Left colon (tissue), 2 donors: ENCODE results near the gene COMMD10. TPM values are rescaled to one million over a fixed set of nuclear protein-coding genes. Genes with fewer than 3 reads are reported as not detected.
A peak's percentile ranks its signal among the peaks of the same experiment; 100 is the strongest.
"Not testable (repeated sequence)": the region's sequence is repeated elsewhere in the genome, so short reads cannot be mapped to it uniquely, and the experiment has no call there.

Experiments used
- ATAC-seq: fragments of 200-7000 bp; cut with Tn5 transposase; one replicate; pipeline ENCODE4 v1.9.1; 2020; ENCODE audit warnings: mild to moderate bottlenecking, moderate library complexity
- DNase-seq, 2 donors: peaks; one replicate each; pipeline ENCODE4 v3.0.0-alpha.2; 2020
- intact Hi-C, 2 donors: fragments of 100-400 bp; cut with DNase I in 1 of 2; cut with micrococcal nuclease in 1 of 2; formaldehyde crosslinking; loops; one replicate each; pipeline versions ENCODE4 v1.11.2 to v1.14.0; 2022; cut with DNase I, micrococcal nuclease
- long read RNA-seq: library from polyadenylated mRNA; unstranded; transcript quantifications from one replicate; pipeline ENCODE4 v2.0.0, GENCODE V29; 2021
- total RNA-seq, 2 donors: library from RNA; stranded (reverse); fragmentation: NEBNext Ultra II Directional; extraction: Animal tissue kit (Norgen Biotek cat#: 25700); gene quantifications; one replicate each; pipeline ENCODE4 v1.2.1, GENCODE V29; 2021
- donor health status: DM: no; HTN: no; CAD: no.
- donor health status: DM: yes; HTN: yes; CAD: no.

COMMD10 gene
- total RNA-seq, result 10 to 100 TPM; 23.4 to 27.2 TPM
- long read RNA-seq, transcript COMMD10-201 (7 exons, 1,469 nt), result major isoform, 36 of 40 reads
- long read RNA-seq, partial matches to known transcripts, result 1 of 40 reads
- long read RNA-seq, other reads (novel, unspliced or antisense), result 3 of 40 reads

DNA sequence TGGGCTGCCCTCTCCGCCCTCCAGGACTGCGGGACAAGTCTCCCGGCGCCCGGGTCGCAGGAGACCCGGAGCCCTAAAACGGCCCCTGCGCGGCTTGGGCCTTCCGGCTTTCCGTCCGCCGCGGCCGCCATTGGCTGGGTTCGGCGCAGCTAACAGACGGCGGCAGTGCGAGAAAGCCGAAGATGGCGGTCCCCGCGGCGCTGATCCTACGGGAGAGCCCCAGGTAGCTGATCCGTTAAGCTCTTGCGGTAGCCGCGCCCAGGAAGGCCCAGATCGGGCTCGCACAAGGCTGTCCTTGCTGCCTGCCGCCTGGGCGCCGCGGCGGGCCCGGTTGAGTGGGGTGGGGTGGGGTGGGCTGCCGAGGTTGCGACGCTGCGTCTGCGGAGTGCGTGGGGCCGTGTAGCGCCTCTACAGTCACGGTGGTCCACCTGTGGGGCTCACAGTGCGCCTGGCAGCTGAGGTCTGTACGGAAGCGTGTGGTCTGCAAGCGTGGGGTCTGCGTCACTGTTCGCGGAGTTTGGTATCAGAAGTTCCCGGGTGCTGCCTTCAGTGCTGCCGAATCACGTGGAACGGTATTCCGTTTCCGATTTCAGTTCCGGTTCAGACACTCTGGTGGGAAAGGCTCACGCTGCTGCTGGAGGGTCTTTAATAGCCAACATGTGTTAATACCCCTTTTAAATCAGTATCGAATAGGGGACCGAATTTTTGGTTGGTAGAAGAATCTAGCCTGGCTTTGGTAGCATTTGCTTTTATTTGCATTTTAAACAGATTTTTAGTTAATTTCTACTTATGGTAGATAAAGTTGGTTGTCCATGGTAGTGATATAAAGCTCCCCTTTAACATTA, at the start of gene COMMD10:
TSS of gene COMMD10 (plus strand) at position 155 of the 845 bp plus-strand sequence.
- ATAC-seq, result peak; percentile 94
- peak; percentile 72 to 87 for DNase-seq
- intact Hi-C loops, result no loop called here

DNA sequence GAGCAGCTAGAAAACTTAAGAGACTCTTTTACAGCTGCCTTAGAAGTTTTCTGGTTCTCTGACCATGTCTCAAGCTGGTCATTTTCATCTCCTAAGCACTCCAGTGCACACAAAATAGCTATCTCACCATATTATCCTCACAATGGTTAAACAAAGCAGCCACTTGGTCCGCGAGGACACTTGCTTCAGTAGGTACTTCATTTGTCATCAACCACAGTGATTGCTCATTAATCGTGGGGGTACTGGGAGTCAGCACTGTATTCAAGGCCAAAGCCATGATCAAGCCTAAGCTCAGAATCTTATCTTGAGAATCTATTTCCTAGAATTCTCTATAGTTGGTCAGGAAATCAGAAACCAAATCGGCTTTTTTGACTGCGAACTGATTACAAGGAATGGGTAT, 49.7 kb upstream of the COMMD10 start:
- intact Hi-C loops, result no loop called here
- DNase-seq (no peak), ATAC-seq (no peak)

DNA sequence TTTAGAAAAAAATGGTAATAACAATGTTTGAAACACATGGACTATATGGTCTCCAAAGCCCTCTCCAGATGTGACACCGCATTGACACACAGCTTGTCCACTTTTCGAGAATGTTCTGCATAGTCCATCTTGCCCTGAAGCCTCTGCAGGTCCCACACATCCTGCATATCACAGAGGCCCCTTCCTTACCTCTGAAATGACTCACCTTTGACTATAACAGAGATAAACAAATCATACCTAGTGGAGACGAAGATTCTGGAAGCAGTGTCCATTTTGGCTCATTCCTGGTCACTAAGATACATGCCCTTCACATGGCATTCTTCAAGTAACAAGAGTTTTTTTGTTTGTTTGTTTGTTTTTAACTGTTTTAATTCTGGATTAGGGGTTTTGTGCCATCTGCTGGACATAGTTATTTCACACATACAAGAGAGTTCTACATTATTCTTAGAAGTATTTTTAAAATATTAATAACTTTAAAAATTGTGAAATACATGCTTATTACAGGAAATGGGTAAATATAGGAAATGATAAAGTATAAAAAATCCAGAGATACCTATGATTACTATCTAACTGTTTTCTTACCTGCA, 47.5 kb upstream of the COMMD10 start:
- DNase-seq (no peak), ATAC-seq (no peak)
- intact Hi-C loops, result no loop called here

DNA sequence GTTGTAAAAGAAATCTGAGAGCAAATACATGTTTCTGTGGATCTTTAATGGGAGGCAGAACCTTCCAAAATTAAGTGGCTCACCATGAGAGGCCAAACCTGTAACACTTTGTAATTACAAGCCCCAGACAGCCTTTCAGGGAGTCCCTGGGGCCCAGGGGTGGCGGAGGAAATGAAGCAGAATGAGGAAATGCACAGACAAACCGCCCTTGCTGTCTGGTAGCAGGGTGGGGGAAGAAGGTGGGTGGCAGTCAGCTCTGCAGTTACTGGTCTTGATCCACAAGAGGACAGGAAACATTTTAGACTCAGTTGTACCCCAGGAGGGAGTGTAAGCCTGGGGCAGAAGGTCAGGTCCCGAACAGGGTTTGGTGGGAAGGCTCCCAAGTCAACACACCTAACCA, 46.0 kb upstream of the COMMD10 start:
- intact Hi-C loops, result no loop called here
- peak in 1 of 2 donors; percentile 11 for DNase-seq
- ATAC-seq, result no peak

DNA sequence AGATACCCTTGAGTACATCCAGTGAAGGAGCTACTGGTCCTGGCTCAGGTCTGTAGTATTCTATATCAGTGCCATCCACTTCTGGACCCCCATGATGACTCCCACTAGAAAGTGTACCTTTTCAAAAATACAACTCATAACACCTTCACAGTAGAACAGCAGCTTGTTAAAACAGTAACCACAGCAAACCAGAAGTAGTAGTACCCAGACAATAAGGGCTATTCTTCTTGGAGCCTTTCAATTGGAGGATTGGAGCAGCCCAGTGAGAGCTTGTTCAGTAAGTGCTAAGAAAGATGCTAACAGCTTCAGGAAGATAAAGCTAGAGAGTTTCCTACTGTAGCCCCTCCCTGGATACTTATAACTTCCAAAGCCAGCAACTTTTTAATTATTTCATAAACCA, 42.5 kb upstream of the COMMD10 start:
- no peak for DNase-seq
- intact Hi-C loops, result no loop called here
- no peak for ATAC-seq

DNA sequence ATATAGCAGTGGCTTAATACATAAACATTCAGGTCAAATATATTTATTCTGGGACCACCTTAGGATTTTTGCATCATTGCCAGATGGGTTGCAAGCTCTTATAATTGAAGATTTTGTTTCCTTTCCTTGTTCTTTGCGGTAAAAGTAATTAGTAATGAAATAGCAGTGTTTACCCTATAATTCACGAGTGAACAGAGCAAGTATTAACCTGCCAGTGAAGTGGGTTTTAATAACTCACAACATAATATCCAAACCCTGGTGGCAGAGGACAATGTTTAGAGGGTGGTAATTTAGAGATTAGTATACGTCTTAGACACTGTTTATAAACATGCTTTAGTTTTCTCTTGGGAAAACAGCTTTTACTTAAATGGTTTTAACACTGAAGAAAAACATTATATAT, 40.8 kb upstream of the COMMD10 start:
- ATAC-seq (no peak), DNase-seq (no peak)
- intact Hi-C loops, result no loop called here

DNA sequence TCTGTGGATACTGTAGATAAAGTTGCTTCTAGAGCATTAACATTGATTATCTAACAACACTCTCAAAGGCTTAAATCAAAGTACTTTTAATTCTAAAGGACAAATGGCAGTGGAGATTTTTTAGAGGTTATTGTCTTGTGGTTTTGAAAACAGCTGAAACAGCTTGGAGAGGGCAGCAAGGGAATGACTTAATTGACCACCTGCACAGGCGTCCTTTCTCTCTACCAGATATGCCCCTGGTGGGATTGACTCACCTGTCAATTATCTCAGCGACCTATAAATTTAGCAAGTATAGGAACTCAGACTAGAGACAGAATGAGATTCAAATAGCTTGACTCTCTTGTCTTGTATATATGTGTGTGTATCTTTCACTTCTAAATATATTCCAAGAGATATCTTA, 39.0 kb upstream of the COMMD10 start:
- DNase-seq (no peak), ATAC-seq (no peak)
- intact Hi-C loops, result no loop called here

DNA sequence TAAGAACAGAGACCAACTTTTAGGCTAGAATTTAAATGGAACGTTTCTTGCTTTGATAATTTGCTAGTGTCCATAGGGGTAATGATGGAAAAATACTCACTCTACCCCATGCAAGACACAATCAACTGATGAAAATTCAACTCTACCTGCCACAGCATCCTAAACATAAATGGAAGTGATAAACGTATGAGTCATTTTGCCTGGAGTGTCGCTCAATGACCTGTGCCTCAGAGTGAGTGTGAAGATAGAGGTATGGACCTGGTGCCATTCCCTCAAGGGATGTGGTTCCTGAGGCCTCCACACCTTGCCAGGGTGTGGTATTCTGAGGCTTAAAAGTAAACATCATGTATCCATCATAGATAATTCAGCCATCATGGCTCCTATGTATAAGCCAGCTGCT, 38.6 kb upstream of the COMMD10 start:
- intact Hi-C loops, result no loop called here
- DNase-seq (no peak), ATAC-seq (no peak)

DNA sequence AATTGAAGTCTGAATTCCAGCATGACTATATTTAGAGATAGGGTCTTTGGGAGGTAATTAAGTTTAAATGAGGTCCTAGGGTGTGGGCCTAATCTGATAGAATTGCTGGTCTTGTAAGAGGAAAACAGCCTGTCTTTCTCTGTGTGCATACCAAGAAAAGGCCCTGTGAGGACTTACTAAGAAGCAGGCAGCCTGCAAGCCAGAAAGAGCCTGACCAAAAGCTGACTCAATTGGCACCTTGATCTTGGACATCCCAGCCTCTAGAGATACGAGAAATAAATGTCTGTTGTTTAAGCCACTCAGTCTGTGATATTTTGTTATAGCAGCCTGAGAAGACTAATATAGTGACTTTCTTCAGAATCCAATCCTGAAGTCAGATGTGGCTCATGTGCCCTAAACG, 38.0 kb upstream of the COMMD10 start:
- intact Hi-C loops, result no loop called here
- ATAC-seq (no peak), DNase-seq (no peak)

DNA sequence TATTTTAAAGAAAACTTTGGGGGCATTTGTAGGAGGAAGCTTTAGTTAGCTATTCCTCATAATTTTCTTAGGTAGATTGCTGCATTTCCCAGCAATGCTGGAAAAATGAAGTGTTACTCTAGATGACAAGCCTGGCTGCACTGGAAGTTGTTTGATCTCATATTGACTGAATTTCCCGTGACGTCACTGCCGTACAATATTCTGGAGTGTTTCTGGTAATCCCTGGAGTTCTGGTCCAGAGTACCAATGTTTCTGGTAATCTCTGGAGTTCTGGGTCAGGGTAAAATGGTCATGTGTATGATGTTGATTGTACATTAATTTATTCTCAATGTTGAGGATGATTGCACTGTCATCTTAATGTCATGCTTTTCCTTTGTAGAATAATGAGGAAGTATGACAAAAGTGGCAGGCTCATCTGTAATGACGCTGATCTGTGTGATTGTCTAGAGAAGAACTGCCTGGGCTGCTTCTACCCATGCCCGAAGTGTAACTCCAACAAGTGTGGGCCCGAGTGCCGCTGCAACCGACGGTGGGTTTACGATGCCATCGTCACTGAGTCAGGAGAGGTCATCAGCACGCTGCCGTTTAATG, 26.4 kb upstream of the COMMD10 start:
- no peak for DNase-seq
- intact Hi-C loops, result no loop called here
- ATAC-seq, result no peak

DNA sequence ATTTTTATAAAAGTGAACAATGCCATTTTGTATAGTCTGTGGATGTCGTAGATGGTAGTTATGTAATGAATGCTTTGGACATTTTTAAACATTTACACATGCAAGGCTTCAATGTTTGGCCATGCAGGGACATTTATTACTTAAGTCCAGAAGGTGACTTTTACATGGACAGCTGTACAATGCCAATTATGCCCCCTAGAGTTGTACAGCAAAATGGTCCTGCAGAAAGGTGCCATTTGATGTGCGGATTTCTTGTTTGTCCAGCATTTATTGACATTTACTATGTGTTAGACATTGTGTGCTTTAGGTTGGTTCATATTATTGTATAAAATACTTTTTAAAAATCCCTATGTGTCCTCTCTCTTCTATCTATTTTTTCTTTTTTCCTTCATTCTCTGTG, 22.5 kb upstream of the COMMD10 start:
- ATAC-seq, result no peak
- intact Hi-C loops, result no loop called here
- no peak for DNase-seq

DNA sequence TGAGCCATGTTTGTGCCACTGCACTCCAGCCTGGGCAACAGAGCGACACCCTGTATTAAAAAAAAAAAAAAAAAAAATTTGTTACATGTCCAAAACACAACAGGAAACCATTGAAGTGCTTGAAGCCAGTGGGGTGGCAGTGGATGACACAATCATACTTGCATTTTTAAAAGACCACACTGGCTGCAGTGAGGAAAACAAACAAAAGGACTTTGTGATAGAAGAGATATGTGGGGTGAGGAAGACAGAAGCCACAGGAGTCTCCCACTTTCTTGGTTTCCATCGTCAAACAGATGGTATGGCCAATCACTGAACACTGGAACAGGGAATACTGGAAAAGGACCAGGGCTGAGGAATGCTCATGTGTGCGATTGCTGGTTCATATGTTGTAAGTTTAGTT, 20.9 kb upstream of the COMMD10 start:
- intact Hi-C loops, result no loop called here
- ATAC-seq (no peak), DNase-seq (no peak)

DNA sequence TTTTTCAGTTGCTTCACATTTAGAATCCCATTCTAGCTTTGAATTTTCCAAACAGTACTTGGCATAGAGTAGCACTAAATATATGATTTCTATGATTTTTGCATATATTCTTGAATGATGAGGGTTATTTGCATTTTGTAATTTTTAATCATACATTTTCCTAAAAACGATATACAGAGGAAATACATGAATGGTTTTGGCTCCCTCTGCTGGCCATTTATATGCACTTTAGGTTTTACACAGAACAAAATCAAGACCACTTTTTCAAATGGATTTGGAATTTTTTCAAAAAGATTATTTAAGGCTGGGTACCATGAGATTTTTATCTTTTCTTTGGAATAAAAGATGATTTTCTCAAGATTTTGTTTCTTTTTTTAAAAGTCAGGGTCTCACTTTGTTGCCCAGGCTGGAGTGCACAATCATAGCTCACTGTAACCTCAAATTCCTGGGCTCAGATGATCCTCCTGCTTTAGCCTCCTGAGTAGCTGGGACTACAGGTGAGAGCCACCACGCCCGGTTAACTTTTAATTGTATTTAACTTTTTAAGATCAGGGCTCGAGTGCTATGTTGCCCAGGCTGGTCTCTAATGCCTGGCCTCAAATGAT, 16.7 kb upstream of the COMMD10 start:
- intact Hi-C loops, result no loop called here
- DNase-seq (peak in 1 of 2 donors; percentile 20), ATAC-seq (peak; percentile 38)

DNA sequence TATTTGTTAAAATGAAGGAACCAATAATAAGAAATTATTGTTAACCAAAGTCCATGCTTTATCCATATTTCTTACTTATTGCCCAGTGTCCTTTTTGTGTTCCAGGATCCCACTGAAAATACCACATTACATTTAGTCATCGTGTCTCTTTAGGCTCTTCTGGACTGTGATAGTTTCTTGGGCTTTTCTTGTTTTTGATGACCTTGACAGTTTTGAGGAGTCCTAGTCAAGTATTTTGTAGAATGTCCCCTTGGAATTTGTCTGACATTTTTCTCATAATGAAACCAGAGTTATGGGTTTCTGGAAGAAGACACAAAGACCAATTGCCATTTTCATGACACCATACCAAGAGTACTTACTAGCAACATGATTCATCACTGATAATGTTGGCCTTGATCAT, 13.6 kb upstream of the COMMD10 start:
- DNase-seq (no peak), ATAC-seq (no peak)
- intact Hi-C loops, result loop anchor here in 1 of 2 donors (2.0 kb wide), 1 partner anchor 434 kb away; no protein-coding TSS in a partner anchor

DNA sequence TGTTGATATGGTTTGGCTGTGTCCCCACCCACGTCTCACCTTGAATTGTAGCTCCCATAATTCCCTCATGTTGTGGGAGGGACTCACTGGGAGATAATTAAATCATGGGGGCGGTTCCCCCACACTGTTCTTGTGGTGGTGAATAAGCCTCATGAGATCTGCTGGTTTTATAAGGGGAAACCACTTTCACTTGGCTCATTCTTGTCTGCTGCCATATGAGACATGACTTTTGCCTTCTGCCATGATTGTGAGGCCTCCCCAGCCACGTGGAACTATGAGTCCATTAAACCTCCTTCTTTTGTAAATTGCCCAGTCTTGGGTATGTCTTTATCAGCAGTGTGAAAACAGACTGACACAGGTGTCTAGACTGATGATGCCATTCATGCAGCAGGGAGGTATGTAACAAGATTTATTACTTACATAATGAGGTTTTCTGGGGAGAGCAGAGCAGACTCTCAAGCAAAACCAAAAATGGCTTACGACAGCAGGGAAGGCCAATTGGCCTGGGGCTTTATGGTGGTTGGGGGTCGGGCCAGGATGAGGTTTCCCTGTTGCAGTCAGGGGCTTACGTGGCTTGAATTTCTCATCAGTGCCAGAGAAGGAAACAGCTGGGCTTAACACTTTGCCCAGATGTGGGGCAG, 9.5 kb upstream of the COMMD10 start:
- ATAC-seq (peak; percentile 65), DNase-seq (peak in 1 of 2 donors; percentile 4)
- intact Hi-C loops, result no loop called here

DNA sequence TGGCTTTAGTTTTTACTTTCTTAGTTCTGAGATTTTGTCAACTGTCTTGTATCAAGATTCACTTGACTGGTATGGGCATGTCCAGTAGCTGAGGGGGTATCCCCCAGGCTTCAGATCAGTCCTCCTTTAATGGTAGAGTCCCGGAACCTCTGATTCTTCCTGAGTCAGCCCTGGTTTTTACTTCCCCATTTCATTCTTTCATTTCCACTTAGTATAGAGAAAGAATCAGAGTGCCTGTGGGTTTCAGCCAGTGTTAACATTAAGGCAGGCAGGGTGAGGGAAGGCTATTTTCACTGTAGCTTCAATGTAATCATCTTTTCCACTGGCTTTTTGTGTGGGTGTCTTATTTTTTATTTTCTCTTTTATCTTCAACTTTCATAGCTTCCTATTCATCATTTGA, 8.3 kb upstream of the COMMD10 start:
- ATAC-seq, result no peak
- intact Hi-C loops, result no loop called here
- DNase-seq, result no peak

DNA sequence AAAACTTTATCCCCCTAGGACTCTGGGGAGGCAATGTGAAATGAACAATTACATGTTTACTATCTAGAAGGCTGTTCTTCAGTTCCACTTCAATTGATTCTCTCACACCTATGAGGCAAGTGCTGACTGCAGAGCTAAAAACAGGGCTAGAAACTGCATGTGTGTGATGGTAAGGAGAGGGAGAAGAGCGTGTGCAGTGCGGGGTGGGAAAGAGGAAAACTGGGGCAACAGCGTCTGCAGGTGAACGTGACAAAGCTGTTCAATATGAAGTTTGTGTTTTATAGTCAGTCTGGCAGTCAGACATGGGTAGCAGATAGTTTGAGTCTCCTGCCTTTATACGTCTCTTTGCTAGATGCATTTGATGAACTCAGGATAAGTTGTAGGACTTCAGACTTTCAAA, 6.6 kb upstream of the COMMD10 start:
- no peak for ATAC-seq
- no peak for DNase-seq
- intact Hi-C loops, result no loop called here

DNA sequence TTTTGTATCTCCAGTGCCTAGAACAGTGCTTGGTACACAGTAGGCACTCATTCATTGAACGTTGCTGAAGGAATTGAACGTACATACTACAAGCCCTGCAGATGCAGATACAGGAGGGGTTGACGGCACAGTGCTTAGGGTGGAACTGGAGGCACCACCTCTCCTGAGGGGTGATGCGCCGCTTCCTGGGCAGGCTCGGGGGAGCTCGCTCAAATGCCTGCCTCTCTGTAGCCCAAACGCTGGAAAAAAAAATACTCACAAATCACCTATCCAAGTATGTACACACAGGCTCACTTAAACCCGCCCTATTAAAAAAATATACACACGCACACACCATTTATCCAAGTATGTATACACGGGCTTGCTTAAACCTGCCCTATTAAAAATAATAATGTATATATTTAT, 536 bp upstream of the COMMD10 start:
- peak; percentile 68 for ATAC-seq
- intact Hi-C loops, result no loop called here

DNA sequence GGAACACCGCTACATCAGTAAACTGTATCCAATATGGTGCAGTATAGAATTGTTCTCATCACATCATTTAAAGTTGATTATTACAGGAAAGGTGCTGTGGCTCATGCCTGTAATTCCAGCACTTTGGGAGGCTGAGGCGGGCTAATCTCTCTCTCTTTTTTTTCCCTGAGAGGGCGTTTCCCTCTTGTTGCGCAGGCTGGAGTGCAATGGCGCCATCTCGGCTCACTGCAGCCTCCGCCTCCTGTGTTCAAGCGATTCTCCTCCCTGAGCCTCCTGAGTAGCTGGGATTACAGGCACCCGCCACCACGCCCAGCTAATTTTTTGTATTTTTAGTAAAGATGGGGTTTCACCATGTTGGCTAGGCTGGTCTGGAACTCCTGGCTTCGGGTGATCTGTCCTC, 1.5 kb downstream of the COMMD10 start:
- intact Hi-C loops, ATAC-seq, DNase-seq: not testable (repeated sequence)

More for the DNA sequence above, 536 bp upstream of the COMMD10 start:
- DNase-seq, result peak in 1 of 2 donors; percentile 42
